ENCODE data around the gene TOPORS.

GRCh38 chr9:32590476-32590875 is 38.1 kb upstream of the TOPORS start:
- TF ChIP-seq CTCF (IDR thresholded peaks at IDR 0.05; ENCODE audit: low read length) (no peak), EZH2 (IDR thresholded peaks at IDR 0.05; ENCODE audit: borderline replicate concordance, low read length) (no peak)
